IPS-20b (cell line): Measurements from ENCODE around the gene SMAD7.

Source experiments
- H3K27ac ChIP-seq: one replicate; pipeline ENCODE4 v1.5.1; 2013; ENCODE audit warnings: low read length
- H3K27me3 ChIP-seq: 2 replicates; pipeline ENCODE4 v1.6.1; 2013; ENCODE audit warnings: mild to moderate bottlenecking, low read length, inconsistent platforms; ENCODE audit not compliant: insufficient read depth
- H3K36me3 ChIP-seq: 2 replicates; pipeline ENCODE4 v1.6.1; 2013; ENCODE audit warnings: low read depth, mild to moderate bottlenecking, inconsistent platforms, low read length, moderate library complexity; ENCODE audit not compliant: insufficient read depth
- H3K4me1 ChIP-seq: 2 replicates; pipeline ENCODE4 v1.6.1; 2013; ENCODE audit warnings: mild to moderate bottlenecking, control low read depth, inconsistent platforms, low read length, moderate library complexity; ENCODE audit not compliant: insufficient read depth
- H3K4me3 ChIP-seq: 2 replicates; pipeline ENCODE4 v1.5.1; 2013; ENCODE audit warnings: mild to moderate bottlenecking, low read length, inconsistent platforms
- H3K9ac ChIP-seq: 2 replicates; pipeline ENCODE4 v1.6.1; 2013; ENCODE audit warnings: low read depth, mild to moderate bottlenecking, inconsistent platforms, low read length, moderate library complexity
- H3K9me3 ChIP-seq: 2 replicates; pipeline ENCODE4 v1.6.1; 2013; ENCODE audit warnings: mild to moderate bottlenecking, low read depth, low read length, inconsistent platforms; ENCODE audit not compliant: insufficient read depth

Gene SMAD7

DNA sequence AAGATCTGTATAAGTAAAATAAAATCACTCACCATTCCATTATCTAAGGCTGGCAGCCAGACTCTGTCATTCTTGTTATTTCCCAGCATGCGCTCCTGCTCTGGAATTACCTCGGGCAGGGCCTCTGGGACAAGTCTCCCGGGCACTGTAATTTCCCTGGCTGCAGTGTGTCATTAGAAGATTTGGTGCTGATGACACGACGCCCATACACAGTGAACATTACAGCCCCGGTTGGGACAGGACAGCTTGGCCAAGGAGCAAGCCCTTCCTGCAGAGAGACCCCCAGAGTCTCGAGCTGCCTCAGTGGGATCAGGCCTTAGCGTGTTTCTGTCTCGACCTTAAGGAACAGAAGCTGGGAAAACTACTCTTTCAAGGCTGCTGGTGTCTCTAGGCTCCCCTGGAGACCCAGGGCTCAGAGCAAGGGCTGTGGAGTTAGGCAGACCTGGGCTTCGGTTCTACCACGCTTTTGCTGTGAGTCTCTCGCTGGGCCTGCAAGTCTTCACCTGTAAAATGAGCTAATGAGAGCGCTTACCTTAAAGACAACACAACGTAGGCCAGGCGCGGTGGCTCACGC lies 39.7 kb downstream of the SMAD7 start:
- no peak overlapping the region for H3K9ac ChIP-seq
- H3K9me3 ChIP-seq = no peaks in the 10 kb centered on the region
- H3K27me3 ChIP-seq = no peaks in the 10 kb centered on the region
- H3K4me1 ChIP-seq = peaks cover 3% of the 10 kb centered on the region; the same call in 1 of the 2 replicates
- H3K4me3 ChIP-seq = no peak overlapping the region
- H3K27ac ChIP-seq = no peak overlapping the region
- H3K36me3 ChIP-seq = no peaks in the 10 kb centered on the region

DNA sequence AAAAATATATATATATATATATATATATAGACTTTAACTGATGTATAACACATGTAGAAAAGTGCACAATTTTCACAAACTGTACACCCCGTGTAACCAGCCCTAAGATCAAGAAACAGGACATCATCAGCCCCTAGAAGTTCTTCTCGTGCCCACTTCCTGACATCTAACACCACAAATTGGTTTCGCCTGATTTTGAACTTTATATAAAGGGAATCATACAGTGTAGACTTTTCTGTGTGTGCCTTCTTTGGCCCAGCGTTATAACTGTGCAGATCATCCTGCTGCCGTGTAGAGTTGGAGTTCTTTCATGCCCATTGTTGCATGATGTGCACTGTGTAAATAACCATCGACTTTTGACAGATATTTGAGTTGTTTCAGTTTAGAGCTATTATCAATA lies 41.0 kb downstream of the SMAD7 start:
- no peaks in the 10 kb centered on the region for H3K36me3 ChIP-seq
- H3K27ac ChIP-seq = no peak overlapping the region
- no peaks in the 10 kb centered on the region for H3K27me3 ChIP-seq
- no peak overlapping the region for H3K4me3 ChIP-seq
- peaks cover 2% of the 10 kb centered on the region for H3K9me3 ChIP-seq
- peaks cover under 1% of the 10 kb centered on the region; the same call in 1 of the 2 replicates for H3K4me1 ChIP-seq
- H3K9ac ChIP-seq = no peak overlapping the region

- Histone ChIP-seq H3K4me1 (no peaks in the 10 kb centered on the region), H3K27ac (no peak overlapping the region), H3K4me3 (no peak overlapping the region), H3K27me3 (no peaks in the 10 kb centered on the region), H3K36me3 (no peaks in the 10 kb centered on the region), H3K9ac (no peak overlapping the region), H3K9me3 (peaks cover 4% of the 10 kb centered on the region)
Observed at GRCh38 chr18:48908916-48909315, 41.8 kb downstream of the SMAD7 start.

DNA sequence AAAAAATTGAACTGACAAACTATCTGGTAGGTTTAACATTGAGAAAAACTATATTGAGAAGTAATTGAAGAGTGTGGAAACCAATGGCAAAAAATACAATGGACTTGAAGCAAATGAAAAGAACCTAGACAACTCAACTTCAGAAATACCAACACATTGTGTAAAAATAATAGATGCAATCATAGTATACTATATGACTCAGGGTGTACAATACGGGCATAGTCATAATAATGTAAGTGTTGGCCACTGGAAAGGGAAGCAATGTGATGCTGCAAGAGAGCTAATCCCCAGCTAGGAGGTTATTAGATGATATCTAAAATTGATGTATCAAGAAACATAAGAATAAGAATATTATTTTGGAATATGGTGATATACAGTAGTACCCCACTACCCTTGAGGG lies 45.3 kb downstream of the SMAD7 start:
- no peak overlapping the region for H3K4me3 ChIP-seq
- H3K9me3 ChIP-seq = peaks cover 4% of the 10 kb centered on the region
- no peaks in the 10 kb centered on the region for H3K36me3 ChIP-seq
- no peaks in the 10 kb centered on the region for H3K27me3 ChIP-seq
- H3K9ac ChIP-seq = no peak overlapping the region
- no peaks in the 10 kb centered on the region for H3K4me1 ChIP-seq
- no peak overlapping the region for H3K27ac ChIP-seq

GRCh38 chr18:48904847-48905394 lies 45.8 kb downstream of the SMAD7 start:
- Histone ChIP-seq H3K36me3 (no peaks in the 10 kb centered on the region), H3K4me1 (no peaks in the 10 kb centered on the region)

DNA sequence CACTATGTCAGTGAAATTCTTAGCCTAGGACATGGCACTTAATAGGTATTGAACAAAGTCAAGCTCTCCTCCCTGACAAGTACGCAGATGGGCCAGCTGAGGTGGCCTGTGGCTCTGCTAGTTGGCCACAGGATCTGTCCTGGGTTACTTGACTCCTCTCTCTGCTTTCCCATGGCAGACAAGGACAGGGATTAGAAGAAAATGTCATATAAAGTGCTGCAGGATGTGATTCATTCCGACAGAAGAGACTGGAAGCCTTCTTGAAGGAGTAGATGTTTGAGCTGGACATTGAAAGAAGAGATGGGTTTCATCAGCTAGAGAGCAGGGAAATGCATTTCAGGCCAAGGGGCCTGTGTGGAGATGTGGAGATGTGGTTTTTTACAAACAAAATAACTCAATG lies 46.7 kb downstream of the SMAD7 start:
- Histone ChIP-seq H3K27me3 (no peaks in the 10 kb centered on the region), H3K9ac (no peak overlapping the region), H3K9me3 (peaks cover 4% of the 10 kb centered on the region), H3K27ac (no peak overlapping the region), H3K36me3 (no peaks in the 10 kb centered on the region), H3K4me3 (no peak overlapping the region), H3K4me1 (no peaks in the 10 kb centered on the region)

More at GRCh38 chr18:48904847-48905394, 45.8 kb downstream of the SMAD7 start:
- Histone ChIP-seq H3K27me3 (no peaks in the 10 kb centered on the region), H3K27ac (no peak overlapping the region), H3K4me3 (no peak overlapping the region), H3K9me3 (peaks cover 4% of the 10 kb centered on the region), H3K9ac (no peak overlapping the region)

GRCh38 chr18:48902856-48903601 lies 47.7 kb downstream of the SMAD7 start:
- no peak overlapping the region for H3K27ac ChIP-seq
- H3K4me3 ChIP-seq = no peak overlapping the region
- H3K4me1 ChIP-seq = no peaks in the 10 kb centered on the region
- peaks cover 4% of the 10 kb centered on the region for H3K9me3 ChIP-seq
- no peaks in the 10 kb centered on the region for H3K27me3 ChIP-seq
- H3K9ac ChIP-seq = no peak overlapping the region
- H3K36me3 ChIP-seq = no peaks in the 10 kb centered on the region

DNA sequence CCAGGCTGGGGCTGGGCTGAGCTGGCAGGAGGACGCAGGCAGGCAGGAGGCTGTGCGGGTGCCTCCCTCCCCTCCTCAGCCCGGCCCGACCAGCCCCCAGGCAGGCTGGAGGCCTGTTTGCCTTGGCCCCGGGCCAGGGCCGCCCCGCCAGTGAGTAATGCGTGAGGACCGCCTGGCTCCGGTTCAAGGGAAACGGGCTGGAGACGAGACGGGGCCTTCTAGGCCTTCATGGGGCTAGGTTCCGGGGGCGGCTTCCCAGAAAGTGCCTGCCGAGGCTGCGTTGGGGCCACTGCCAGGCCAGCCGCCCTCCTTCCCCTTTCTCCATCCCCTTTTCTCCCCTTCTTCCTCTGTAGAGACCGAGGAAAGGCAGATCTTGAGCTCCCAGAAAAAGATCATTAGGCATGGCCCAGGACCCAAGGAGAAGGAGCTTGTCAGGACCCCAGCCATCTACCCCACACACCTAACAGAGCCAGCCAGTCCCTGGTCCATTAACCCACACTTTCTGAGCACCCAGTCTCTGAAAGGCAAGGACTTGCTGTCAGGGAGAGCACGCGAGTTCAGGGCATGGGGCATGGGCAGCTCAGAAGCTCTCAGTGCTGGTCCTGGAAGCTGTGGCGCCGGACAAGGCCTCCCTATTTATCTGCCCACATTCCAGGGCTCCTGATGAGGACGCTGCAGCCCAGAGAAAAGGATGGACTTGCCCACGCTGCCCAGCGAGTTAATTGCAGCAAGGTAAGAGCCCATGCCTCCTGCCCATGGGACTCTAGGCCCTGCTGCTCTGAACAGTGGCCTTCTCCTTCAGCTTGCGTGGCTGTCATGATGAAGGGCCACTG lies 48.5 kb downstream of the SMAD7 start:
- no peak overlapping the region for H3K27ac ChIP-seq
- H3K27me3 ChIP-seq = no peaks in the 10 kb centered on the region
- H3K9ac ChIP-seq = no peak overlapping the region
- no peaks in the 10 kb centered on the region for H3K36me3 ChIP-seq
- H3K9me3 ChIP-seq = peaks cover 4% of the 10 kb centered on the region
- no peaks in the 10 kb centered on the region for H3K4me1 ChIP-seq
- no peak overlapping the region for H3K4me3 ChIP-seq

- Histone ChIP-seq H3K9me3 (peaks cover 4% of the 10 kb centered on the region), H3K27me3 (no peaks in the 10 kb centered on the region), H3K4me3 (no peak overlapping the region), H3K4me1 (no peaks in the 10 kb centered on the region), H3K27ac (no peak overlapping the region), H3K9ac (no peak overlapping the region), H3K36me3 (no peaks in the 10 kb centered on the region)
Observed at GRCh38 chr18:48901145-48902022, 49.4 kb downstream of the SMAD7 start.

DNA sequence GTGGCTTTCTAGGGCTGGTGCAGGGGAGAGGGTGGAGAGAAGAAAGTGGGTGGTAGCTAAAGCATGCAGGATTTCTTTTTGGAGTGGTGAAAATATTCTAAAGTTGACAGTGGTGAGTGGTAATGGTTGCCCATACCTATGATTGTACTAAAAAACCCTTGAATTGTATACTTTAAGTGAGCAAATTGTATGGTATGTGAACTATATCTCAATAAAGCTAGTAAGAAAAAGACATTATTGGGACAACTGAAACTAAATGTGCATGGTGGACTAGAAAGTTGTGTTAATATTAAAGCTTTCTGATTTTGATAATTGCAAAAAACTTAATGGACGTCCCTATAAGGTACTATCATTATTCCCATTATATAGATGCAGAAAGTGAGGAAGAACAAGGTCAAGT lies 50.3 kb downstream of the SMAD7 start:
- Histone ChIP-seq H3K4me3 (no peak overlapping the region), H3K4me1 (no peaks in the 10 kb centered on the region)

More for the DNA sequence above, 50.3 kb downstream of the SMAD7 start:
- peaks cover 4% of the 10 kb centered on the region for H3K9me3 ChIP-seq
- no peak overlapping the region for H3K9ac ChIP-seq
- no peaks in the 10 kb centered on the region for H3K27me3 ChIP-seq
- no peaks in the 10 kb centered on the region for H3K36me3 ChIP-seq
- no peak overlapping the region for H3K27ac ChIP-seq
